ENCODE data around the gene TSPAN5.

The TSPAN5 gene

GRCh38 chr4:98673288-98673644 lies 14.9 kb upstream of the TSPAN5 start:
- DNase-seq: no peak

DNA sequence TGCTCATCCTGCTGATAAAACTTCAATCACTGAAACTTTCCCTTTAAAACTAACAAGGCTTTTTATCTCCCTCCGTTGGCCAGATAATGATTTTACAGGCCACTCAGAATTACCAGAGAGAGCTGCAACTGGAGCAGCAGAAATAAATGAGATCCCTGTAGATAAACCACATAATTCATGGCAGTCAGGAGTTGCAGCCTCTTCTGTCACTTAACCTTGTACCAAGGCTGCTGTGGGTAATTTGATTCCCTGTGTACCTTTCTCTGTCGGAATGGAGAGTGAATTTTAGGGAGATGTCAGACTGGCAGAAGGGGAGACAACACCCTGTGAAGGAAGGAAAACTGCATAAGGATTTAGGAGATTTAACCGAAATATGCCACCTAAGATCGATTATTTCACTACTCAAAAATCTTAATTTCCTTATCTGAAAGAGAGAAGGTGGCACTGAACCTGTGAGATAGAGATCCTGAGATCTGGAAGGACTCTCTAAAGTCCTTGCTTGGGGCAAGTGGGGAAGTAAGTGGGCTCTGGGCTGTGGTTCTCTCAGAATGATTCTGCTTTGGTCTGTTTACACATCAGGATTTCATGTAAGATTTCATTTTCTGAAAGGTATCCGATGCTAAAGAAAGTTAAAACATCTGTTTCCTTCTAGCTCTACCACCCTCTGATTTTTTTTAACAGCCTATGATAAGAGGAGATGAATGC lies 14.3 kb upstream of the TSPAN5 start:
- DNase-seq: no peak

- DNase-seq: no peak
Measured at GRCh38 chr4:98671131-98671530, 12.7 kb upstream of the TSPAN5 start.

GRCh38 chr4:98670186-98670585 lies 11.8 kb upstream of the TSPAN5 start:
- DNase-seq: no peak

- no peak for DNase-seq
Measured at GRCh38 chr4:98669577-98669976, 11.2 kb upstream of the TSPAN5 start.

- DNase-seq: no peak
Measured at GRCh38 chr4:98664959-98665358, 6.5 kb upstream of the TSPAN5 start.

- no peak for DNase-seq
Measured at GRCh38 chr4:98663226-98664006, 5.0 kb upstream of the TSPAN5 start.

- peak; percentile 57 for DNase-seq
Measured at GRCh38 chr4:98662626-98663225, 4.3 kb upstream of the TSPAN5 start.

- DNase-seq: no peak
Measured at GRCh38 chr4:98662055-98662453, 3.6 kb upstream of the TSPAN5 start.

GRCh38 chr4:98661371-98662054 lies 3.1 kb upstream of the TSPAN5 start:
- DNase-seq: peak; percentile 42

DNA sequence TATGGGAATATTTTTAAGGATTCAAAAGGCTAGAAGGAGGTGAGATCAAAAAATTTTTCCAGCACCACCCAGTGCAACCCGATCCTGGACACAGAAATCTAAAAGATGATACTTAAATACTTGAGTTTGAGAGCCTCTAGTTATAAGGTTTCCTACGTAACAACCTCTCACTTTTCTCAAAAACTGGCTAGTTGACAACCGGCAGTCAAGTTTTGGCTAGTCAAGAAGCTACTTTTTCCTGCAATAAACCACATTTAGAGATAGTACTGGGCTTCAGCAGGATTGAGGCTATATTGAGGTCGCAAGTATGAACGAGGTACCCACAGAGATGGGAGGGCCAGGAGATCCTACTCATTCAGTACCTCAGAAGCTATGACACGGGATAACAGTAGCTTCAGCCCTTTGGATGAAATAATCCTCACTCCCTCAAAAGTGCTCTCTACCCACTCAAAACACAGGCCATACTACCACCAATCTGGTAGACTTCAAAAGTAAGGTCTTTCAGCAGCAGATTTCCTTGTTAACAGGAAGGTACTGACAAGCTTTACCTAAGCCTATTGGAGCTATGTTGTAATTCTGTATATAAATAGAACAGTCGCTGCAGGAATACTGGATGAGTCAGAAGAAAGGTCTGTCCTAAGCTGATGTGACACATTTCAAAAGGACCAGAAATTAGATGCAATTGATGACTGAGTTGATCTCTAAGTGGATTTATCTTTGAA lies 1.5 kb upstream of the TSPAN5 start:
- no peak for DNase-seq

DNA sequence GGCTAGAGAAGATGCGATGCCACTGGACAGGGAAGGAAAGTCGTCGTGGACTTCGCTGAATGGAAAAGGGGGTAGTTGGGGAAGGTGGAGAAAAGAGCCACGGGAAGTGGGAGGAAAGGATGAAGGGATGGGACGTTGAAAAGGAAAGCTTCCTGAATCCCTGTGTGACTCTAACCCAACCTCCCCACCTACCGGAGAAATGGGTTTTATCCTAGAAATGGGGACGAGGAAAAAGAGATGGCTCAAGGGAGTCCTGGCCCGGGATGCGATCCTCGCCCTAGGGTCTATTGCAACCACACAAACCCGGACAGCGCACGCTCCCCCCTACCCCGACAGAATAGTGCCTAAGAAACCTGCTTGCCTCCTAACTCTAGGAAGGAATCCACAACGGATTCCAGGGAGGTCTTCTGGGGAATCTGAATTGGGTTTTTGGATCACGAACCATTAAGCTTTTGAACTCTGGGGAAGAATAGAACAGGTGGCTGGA lies 738 bp upstream of the TSPAN5 start:
- no peak for DNase-seq

DNA sequence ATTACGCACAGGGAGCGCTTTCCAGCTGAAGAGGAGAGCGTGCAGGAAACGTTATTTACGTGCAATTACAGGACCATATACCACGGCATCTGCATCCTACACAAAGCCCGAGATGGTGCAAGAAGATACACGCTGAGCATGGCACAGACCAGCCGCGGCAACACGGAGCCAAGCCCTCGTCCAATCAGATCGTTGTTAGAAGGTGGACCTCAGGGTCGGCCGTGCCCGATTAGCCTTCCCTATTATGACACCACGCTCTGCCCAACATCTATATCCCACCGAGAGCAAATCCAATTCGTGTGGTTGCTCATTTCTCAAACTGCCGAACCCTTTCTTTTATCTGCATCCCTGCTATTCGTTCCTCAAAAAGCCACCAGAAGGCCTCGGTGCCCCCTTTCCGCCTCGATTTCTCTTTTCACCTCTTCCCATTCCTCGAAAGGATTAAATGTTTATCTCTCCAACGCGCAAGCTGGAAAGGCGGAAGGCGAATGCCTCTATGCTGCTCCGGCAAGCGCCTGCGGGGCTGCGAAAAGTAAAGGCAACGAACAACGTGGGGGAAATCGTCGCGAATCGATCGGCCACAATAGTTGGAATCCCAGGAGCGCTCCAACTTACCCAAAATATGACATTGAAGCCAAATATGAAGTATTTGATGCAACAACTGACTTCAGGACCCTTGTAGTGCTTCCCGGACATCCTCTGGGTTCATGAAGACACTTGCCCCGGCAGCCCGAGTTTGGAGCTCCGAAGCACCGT lies 702 bp downstream of the TSPAN5 start:
- peak; percentile 66 for DNase-seq

DNA sequence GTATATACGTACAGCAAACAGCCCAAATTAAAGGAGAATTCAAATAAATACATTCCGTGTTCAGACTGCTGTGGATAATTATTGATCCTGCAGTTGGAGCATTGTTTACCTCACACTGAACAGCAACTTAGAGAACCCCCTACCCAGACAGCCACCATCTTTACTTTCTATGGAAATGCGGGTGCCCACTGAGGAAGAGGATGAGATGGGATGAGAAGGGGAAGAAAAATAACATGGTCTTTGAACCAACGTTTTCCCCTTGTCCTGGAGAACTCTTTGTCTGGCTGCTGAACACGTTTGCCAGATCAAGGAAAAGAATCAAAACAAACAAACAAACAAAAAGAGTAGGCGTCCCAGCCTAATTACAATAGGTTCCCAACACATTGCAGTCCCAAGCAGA lies 1.5 kb downstream of the TSPAN5 start:
- no peak for DNase-seq

DNA sequence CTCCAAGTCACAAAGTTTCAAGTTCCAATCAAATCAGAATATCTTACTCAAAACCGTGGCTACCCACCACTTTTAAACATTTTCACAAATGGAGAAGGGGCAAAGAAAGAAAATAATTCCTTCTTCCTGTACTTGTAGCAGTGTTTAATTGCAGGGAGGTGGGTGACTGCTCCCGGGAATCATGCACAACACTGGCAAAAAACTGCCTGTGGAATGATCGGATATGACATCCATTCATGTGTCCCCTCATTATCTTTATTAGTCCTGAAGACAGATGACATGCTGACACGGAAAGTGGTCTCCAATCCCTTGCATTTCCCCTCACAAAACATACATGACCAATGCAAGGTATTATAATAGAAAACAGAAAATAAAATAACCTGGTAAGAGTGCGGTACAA lies 2.0 kb downstream of the TSPAN5 start:
- DNase-seq: no peak

GRCh38 chr4:98653890-98654867 lies 4.2 kb downstream of the TSPAN5 start:
- peak; percentile 96 for DNase-seq

DNA sequence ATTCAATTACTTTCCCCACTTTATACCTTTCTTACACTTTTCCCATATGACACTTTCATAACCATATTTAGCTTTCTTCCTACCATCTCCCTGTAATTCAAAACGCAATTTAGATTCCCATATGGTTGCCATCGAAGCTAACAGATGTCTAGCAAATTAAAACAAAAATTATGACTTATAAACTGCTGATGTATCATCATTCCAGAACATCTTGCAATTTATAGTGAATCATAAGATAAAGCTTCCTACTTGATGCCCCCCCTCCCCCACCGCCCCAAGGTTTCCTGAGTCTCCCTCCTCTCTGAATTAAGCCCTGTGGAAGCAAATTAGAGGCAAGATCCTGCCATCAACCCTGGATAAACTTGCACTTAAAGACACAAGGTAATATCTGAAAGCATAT lies 5.4 kb downstream of the TSPAN5 start:
- peak; percentile 91 for DNase-seq

DNA sequence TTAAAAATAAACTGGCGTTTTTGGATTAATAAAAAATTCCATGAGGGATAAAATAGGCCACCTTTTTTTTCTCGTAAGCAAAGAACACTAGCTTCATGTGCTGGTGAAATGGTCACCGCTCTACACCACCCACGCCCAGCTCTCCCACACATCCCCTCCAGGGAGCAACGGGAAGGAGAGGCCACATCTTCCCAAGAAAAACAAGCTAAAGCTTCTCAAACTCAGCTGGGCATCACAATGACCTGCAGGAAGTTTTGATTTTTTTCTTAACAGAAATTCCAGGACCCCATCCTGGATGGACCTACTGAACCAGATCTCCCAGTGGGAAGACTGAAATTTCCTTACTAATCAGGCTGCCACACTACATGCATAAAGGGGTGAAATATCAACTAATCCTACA lies 9.8 kb downstream of the TSPAN5 start:
- DNase-seq: no peak

DNA sequence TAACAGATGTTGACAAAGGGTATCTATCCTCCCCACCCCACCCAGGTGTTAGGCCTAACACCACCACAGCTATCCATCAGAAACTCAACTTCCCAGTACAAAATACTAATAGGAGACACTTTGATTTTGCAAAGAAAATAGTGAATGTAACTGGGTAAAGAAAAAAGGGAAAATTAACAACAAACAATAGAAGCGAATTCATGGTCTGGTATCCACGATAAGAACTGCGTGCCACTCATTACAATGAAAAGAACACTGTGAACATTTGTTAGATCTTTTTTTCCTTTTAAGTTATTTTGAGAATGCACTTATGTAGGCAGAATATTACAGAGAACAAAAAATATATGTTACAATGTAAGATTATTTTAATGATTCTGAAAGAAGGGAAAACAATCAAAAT lies 12.0 kb downstream of the TSPAN5 start:
- DNase-seq: no peak

DNA sequence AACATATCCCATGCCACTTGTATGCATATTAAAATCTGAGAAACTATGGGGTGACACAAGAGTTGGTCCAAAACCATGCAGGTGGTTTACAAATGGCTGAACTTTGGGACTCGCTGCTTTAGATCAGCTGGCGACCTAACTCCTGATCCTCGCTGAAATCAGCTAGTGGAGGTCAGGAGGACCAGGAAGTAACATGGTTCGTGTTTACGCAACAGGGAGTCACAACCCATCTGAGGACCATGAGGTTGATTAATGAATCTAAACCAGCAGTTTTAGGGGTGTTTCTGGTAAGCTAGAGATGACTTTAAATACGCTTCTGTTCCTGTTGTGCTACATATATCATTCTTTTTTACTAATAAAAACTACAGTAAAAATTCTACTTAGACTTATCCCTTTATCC lies 12.9 kb downstream of the TSPAN5 start:
- DNase-seq: no peak
